Stimulated activated CD4-positive, alpha-beta T cell treated with anti-CD3 and anti-CD28 coated beads, Interleukin-15, amount 100 ng/mL, for 48 hours (primary cell): ENCODE data around the gene PORCN.
"Not testable (repeated sequence)": the region's sequence is repeated elsewhere in the genome, so short reads cannot be mapped to it uniquely, and the experiment has no call there.

ENCODE experiments used
- DNase-seq, 2 donors: peaks; one replicate each; pipeline ENCODE4 v3.0.0-alpha.2; 2020; ENCODE audit warnings: low read depth in 2 of 2

PORCN gene

DNA sequence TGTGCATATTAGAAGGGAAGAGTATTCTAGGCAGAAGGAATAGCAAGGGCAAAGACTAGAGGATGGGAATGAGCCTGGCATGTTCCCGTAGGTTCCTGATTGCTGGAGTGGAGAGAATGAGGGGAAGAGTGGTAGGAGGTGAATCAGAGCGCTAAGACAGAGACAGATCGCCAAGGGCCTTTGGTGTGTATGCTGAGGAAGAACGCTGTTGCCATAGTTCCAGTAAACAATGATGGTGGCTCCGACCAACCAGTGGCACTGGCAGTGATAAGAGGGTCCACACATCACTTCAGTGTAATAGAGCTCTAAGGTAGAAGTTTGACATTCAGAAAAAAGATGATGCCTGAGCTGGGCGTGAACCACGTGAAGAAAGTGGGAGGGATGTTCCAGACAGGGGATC is 31.7 kb downstream of the PORCN start:
- DNase-seq, result no peak

DNA sequence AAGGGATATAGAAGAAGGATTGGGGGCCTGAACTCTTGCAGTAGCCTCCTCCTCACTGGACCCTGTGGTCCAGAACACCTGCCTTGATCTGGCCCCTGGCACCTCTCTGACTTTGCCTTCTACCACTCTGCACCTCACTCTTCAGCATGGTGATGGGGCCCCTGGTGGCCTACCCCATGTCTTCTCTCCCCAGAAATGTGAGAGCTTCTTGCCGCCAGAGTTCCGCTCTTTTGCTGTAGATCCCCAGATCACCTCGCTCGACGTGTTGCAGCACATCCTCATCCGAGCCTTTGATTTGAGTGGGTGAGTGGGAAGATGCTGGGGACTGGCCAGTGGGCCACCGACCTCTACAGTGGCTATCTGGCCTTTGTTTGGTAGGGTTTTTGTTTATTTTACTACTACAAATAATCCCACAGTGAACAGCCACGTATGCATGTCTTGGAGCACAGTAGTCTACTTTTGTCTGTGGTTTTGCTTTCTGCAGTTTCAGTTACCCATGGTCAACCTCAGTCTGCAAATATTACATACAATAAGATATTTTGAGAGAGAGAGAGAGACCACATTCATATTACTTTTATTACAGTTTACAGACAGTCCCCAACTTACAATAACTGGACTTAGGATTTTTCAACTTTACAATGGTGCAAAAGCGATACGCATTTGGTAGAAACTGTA is 32.5 kb downstream of the PORCN start:
- DNase-seq, result no peak

DNA sequence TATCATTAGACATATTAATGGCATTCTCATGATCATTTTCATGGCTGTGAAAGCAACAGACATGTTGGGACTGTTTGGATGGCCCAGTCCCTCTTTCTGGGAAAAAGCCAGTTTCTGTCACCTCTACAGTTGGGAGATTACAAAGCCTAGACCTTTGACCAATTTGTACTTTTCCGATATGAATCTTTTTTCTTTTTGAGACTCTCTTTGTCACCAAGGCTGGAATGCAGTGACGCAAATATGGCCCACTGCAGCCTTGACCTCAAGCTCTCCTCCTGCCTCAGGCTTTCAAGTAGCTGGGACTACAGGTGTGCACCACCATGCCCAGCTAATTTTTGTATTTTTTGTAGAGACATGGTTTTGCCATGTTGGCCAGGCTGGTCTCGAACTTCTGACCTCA is 40.1 kb downstream of the PORCN start:
- DNase-seq, result no peak

DNA sequence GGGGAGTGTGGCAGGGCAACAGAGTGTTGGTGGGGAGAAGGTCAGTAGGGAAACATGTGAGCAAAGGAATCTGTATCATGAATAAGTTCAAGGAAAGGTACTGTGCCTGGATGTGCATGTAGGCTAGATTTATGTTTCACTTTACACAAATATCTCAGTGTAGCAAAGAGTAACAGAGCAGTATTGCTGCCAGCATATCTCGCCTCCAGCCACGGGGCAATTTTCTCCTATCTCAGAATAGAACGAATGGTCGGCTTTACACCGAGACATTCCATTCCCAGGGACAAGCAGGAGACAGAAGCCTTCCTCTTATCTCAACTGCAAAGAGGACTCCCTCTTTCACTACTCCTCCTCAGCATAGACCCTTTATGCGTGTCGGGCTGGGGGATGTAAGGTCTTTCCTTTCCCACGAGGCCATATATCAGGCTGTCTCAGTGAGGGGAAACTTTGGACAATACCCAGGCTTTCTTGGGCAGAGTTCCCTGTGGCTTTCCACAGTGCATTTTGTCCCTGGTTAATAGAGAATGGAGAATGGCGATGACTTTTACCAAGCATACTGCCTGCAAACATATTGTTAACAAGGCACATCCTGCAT is 47.0 kb downstream of the PORCN start:
- not testable (repeated sequence) for DNase-seq

DNA sequence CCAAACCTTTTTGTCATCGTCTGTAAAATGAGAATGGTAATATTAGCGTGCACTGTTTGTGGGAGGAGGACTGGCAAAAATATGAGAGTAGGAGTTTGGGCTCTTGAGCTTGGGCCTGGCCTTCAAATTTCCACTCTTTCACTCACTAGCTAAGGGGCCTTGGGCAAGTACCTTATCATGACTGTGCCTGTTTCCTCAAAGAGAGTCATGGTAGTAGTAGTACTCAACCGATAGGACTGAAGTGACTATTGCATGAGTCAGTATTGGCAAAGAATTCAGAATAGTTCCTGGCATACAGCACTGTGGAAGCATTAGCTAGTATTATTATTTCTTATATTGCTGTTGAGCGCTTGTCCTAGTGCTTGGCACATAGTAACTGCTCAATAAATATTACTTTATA is 49.5 kb downstream of the PORCN start:
- no peak for DNase-seq

DNA sequence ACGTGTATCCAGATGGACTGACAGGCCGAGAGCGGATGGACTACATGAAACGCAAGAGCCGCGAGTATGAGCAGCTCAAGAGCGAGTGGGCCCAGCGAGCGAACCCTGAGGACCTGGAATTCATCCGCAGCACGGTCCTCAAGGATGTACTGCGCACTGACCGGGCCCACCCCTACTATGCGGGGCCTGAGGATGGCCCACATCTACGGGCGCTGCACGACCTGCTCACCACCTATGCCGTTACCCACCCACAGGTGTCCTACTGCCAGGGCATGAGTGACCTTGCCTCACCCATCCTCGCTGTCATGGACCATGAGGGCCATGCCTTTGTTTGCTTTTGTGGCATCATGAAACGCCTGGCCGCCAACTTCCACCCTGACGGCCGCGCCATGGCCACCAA is 50.8 kb downstream of the PORCN start:
- DNase-seq, result no peak

DNA sequence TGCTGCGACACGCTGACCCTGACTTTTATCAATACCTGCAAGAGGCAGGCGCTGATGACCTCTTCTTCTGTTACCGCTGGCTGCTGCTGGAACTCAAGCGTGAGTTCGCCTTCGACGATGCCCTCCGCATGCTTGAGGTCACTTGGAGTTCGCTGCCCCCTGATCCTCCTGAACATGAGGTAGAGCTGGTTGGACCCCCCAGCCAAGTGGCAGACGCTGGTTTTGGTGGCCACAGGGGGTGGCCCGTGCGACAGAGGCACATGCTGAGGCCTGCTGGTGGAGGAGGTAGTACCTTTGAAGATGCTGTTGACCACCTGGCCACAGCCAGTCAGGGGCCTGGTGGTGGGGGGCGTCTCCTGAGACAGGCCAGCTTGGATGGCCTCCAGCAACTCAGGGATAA is 51.3 kb downstream of the PORCN start:
- DNase-seq, result no peak

DNA sequence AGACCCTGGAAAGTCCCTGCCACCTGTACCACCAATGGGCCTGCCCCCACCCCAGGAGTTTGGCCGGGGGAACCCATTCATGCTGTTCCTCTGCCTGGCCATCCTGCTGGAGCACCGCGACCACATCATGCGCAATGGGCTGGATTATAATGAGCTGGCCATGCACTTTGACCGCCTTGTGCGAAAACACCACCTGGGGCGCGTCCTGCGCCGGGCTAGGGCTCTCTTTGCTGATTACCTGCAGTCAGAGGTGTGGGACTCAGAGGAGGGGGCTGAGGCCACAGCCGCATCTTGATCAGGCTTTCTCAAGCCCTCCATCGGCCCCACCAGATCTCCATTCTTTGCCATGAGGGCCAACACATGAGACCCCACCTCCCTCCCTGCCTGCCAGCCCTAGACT is 51.9 kb downstream of the PORCN start:
- DNase-seq, result no peak

DNA sequence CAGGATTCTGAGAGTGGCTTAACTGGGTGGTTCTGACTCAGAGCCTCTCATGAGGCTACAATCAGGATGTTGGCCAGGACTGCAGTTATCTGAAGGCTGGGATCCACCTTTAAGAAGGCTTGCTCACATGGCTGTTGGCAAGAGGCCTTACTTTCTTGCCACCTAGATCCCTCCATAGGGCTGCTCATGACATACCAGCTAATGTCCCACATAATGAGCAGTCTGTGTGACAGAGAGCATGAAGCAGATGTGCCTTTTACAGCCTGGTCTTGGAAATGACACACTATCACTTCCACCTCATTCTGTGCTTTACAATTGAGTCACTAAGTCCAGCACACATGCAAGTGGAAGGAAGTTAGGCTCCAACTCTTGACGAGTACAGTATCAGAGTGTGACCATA is 61.2 kb downstream of the PORCN start:
- DNase-seq, result no peak
